GM08714 (cell line): ENCODE results near the gene LRRC75B.
A peak's percentile ranks its signal among the peaks of the same experiment; 100 is the strongest.
"Not testable (repeated sequence)": the region's sequence is repeated elsewhere in the genome, so short reads cannot be mapped to it uniquely, and the experiment has no call there.

Experiments
- H3K4me3 ChIP-seq: fragments of 200-500 bp; sonication (Bioruptor generic); 2 replicates; pipeline ENCODE4 v1.5.1; 2014; ENCODE audit warnings: mild to moderate bottlenecking, low read length, inconsistent platforms
- ZNF274 ChIP-seq: IDR thresholded peaks from 2 replicates; pipeline ENCODE4 v1.6.1; 2012; ENCODE audit warnings: mild to moderate bottlenecking, low read depth, low read length

Gene LRRC75B

DNA sequence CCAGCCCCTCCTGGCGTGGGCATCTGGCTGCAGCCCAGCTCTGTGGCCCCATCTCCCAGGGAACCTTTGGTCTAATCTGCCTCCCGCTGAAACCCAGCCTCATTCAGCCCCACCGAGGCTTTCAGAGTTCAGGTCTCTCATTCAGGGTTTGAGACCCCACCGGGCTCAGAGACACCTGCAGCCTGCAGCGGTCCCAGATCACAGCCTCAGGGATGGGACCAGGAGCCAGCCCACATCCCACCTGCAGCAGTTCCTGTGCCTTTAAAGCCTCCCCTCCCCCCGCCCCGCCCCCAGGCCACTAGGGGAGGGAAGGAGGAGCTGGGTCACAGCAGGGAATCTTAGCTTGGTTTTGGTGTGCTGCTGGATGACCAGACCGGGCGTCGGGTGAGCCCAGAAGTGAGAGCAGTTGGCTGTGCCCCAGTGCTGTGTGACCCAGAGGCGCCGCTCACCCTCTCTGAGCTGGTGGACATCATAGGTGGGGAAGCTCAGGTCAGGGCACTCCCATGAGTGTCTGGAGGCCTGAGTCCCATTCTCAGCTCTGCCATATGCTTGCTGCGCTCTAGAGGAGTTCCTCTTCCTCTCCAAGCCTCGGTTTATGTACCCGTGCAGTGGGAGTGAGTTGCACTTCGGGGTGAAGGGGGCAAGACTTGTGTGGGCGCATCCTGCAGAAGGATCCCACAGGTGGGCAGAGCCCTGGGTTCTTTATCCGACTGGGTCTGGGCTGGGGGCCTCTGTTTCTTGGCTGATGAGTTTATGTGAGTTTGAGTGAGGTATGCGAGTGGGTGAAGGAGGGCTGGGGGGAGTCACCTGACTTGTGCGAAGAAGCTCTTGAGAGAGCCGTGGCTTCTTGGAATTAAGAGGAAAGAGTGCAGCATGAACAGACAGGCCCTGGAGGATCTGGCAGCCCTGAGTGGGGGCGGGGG is 10.2 kb upstream of the LRRC75B start, which contains the start of gene GGT1:
Gene GGT1, plus strand, starts transcription at position 347 of the 923 bp plus-strand sequence. CDS start 7,889 bp downstream, outside the sequence.
- peak within 1 kb of the TSS; percentile 4; the same call in 1 of the 2 replicates for H3K4me3 ChIP-seq

DNA sequence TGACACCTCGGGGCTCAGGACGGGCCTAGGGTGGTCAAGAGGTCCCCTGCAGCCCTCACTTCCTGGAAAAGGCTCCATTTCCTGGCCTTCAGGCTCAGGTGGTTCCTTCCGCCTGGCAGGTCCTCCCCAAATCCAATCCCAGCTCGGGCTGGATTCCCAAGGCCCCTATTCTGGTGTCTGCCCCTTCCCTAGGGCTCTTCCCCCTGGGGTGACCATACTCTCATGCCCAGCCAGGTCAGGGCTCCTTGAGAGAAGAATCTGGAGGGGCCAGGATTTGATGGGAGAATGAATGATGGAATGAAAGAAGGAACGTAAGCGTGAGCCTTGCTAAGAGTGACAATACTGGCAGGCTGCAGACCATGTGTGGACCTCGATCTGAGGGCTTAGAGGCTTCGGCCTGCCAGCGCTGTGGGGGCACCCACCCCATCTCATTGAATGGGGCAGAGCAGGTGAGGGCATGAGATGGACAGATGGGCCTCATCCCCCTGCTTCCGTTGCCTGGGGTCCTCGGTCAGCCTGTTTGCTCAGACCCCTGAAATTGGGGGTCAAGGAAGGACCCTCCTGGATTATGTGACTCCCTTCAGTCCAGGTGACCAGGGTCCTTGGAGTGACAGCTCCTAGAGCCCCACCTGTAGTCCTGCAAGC is 9.4 kb upstream of the LRRC75B start:
- not testable (repeated sequence) for H3K4me3 ChIP-seq

DNA sequence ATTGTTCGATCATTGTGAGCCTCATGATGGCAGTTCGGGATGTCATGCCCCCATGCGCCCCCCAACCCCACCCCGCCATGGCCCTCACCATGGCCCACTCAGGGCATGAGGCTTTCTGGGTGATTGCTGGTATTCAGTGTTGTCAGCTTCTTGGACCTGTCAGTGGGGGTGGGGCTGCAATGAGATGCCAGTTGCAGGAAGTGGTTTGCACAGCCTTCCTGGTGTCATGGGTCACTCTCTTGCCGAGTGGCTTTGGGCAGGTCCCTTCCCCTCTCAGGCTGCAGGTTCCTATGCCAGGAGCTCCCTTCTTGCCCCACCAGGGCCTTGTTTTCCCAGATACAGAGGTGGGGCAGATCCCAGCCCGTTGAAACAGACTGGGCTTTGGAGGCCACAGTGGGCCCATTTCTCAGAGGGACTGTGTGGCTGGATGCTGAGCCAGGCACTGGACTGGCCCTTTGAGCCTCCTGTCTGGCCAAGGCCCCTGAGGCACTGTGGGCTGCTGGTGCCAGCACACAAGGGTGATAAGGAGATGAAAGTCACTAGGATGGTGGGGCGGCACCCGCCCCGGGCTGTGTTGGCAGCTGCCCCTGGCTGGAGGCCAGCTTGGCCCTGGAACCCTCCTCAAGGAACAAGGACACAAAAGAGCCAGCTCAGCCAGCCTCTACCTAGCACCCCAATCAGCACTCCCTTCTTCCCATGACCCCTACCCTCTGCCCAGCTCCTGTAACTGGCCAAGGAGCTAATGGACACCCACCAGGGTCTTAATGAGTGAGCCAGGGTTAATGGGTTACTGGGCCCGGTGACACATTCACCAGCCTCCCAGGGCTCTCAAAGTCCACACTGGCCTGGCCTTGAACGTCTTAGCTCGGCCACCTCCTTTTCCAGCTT is 8.6 kb upstream of the LRRC75B start:
- TF ChIP-seq ZNF274, result no peak
- no peak overlapping the region for H3K4me3 ChIP-seq

DNA sequence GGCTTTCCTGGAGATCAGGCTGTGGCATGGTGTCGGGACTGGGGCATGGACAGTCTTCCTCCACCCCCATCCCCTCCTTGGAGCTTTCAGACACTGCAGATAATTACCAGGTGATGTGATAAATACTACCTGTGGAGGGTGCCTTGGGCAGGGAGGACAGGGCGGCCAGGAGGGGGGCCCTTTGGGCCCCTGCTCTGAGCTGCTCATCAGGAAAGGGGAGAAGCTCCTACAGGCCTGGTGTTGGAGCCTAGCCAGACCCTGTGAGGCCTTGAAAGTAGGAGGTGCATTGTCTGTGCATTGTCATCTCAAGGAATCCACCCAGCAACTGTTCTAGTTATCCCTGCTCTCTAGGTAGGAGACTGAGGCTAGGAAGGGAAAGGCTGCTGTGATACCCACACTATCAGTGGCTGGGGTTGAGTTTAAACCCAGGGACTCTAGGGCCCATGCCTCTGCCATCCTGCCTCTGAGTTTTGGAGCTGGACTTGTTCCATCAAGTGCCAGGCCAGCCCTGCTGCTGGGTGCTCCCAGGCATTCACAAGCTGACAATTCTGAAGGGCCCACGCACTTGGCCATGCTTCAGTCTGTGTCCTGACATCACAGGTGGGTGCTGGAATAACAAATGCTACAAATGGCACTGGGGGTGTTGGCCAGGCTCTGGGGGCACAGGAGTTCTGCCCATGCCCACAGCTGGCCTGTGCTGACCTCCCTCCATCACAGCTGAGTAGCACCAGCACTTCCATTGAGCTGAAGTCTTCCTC is 7.3 kb upstream of the LRRC75B start:
- H3K4me3 ChIP-seq, result not testable (repeated sequence)

GRCh38 chr22:24599514-24599913 is 6.6 kb upstream of the LRRC75B start:
- no peak for TF ChIP-seq ZNF274
- no peak overlapping the region for H3K4me3 ChIP-seq

DNA sequence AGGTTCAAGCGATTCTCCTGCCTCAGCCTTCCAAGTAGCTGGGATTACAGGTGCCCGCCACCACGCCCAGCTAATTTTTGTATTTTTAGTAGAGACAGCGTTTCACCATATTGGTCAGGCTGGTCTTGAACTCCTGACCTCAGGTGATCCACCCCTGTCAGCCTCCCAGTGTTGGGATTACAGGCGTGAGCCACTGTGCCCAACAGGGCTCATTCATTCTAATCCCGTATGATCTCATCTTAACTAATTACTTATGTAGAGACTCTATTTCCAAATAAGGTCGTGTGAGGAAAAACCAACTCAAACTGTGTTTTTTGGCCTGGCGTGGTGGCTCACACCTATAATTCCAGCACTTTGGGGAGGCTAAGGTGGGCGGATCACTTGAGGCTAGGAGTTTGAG is 4.2 kb upstream of the LRRC75B start:
- H3K4me3 ChIP-seq, result not testable (repeated sequence)

GRCh38 chr22:24595863-24596262 is 3.0 kb upstream of the LRRC75B start:
- TF ChIP-seq ZNF274, result no peak
- no peak overlapping the region for H3K4me3 ChIP-seq

- no peak for TF ChIP-seq ZNF274
Measured at GRCh38 chr22:24595228-24595627, 2.4 kb upstream of the LRRC75B start.

GRCh38 chr22:24594569-24595120 is 1.8 kb upstream of the LRRC75B start:
- H3K4me3 ChIP-seq, result no peak overlapping the region
- TF ChIP-seq ZNF274, result no peak

More at GRCh38 chr22:24595228-24595627, 2.4 kb upstream of the LRRC75B start:
- H3K4me3 ChIP-seq, result no peak overlapping the region

DNA sequence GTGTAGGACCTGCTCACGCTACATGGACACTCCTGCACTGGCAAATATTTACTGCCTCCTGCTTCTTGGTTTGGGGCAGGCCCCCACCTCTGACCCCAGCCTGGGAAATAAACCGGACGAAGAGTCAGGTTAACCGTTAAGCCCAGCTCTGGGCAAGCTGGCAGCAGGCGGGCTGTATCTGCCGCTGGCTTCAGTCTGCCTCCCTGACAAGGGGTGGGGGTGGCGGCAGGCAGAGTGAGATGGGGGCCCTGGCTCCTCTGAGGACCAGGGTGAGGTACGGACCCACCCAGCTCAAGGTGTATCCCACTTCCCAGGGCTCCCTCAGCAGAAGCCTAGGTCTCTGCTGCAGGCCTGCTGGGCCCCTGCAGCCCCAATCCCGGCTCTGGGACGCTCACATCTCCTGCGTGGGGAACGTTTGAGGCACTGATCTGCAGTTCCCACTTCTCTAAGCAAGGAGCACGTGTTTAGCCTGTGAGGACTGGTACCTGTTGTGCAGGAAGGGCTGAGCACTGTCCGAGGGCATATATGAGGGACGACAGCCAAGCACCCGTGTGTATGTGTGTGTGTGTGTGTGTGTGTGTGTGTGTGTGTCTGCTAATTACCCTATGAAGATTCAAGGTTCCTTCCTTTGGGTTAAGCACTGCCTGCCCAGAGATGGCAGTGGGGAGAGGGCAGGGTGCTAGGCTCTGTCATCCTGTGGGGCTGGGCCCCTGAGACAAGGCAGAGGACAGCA is 1.1 kb upstream of the LRRC75B start:
- no peak overlapping the region for H3K4me3 ChIP-seq

GRCh38 chr22:24593559-24593835 is 624 bp upstream of the LRRC75B start:
- not testable (repeated sequence) for H3K4me3 ChIP-seq

More for the DNA sequence above, 1.1 kb upstream of the LRRC75B start:
- no peak for TF ChIP-seq ZNF274

DNA sequence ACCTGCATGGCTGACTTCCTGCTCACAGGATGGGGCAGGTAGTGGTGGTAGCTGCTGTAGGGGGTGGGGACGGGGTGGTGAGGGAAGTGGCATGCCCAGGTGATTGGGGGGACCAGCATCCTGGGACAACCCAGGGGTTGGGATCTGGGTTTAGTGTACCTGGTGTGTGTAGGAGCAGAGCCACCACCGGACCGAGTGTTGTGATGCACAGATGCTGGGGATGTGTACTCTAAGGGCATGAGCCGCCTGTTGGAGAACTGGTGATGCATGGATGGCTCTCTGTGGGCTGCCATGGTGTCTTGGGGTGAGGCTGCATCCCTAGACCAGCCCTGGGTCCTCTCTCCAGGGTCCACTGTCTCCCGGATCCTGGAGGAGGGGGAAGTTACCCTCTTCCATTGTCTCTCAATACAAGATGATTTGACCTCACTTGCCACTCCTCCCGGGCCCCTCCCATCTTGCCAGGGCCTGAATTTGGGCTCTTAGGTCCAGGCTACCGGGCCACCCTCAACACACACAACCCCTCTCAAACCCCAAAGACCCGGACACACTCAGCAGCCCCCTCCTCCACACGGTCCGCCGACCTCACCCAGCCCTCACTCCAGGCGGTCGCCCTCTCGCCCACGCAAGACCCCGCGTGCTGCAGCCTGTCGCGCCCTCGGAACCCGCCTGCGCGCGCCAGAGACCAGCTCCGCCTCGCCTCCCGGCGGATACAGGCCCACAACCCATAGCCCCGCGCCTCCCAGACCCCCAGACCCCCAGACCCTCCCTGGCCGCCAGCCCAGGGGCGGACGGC is 619 bp downstream of the LRRC75B start:
- H3K4me3 ChIP-seq, result peak overlapping the region; percentile 47; the same call in 1 of the 2 replicates
- no peak for TF ChIP-seq ZNF274
